GM19463 (cell line): Measurements from ENCODE around the gene SPATA17.
"Not testable (repeated sequence)": the region's sequence is repeated elsewhere in the genome, so short reads cannot be mapped to it uniquely, and the experiment has no call there.

Source experiments
- ATAC-seq: cut with Tn5 transposase; IDR thresholded peaks from one replicate; pipeline ENCODE4 v1.9.1; 2021; ENCODE audit warnings: mild to moderate bottlenecking, moderate library complexity; ENCODE audit not compliant: unreplicated experiment

The SPATA17 gene, protein sequence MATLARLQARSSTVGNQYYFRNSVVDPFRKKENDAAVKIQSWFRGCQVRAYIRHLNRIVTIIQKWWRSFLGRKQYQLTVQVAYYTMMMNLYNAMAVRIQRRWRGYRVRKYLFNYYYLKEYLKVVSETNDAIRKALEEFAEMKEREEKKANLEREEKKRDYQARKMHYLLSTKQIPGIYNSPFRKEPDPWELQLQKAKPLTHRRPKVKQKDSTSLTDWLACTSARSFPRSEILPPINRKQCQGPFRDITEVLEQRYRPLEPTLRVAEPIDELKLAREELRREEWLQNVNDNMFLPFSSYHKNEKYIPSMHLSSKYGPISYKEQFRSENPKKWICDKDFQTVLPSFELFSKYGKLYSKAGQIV

GRCh38 chr1:217630711-217631591, at the start of gene SPATA17, which contains the start of gene GPATCH2:
Gene SPATA17 (plus strand): TSS chr1:217631344. CDS start chr1:217631379, 35 bp downstream.
Gene GPATCH2 (minus strand): TSS chr1:217631090. CDS start chr1:217630971, 119 bp downstream.
- peak; percentile 97 for ATAC-seq

GRCh38 chr1:217584286-217584811, 46.8 kb upstream of the SPATA17 start:
- ATAC-seq: not testable (repeated sequence)

GRCh38 chr1:217585577-217585976, 45.6 kb upstream of the SPATA17 start:
- no peak for ATAC-seq

- ATAC-seq: no peak
Measured at GRCh38 chr1:217586586-217586985, 44.6 kb upstream of the SPATA17 start.

- ATAC-seq: no peak
Measured at GRCh38 chr1:217590598-217590997, 40.5 kb upstream of the SPATA17 start.

DNA sequence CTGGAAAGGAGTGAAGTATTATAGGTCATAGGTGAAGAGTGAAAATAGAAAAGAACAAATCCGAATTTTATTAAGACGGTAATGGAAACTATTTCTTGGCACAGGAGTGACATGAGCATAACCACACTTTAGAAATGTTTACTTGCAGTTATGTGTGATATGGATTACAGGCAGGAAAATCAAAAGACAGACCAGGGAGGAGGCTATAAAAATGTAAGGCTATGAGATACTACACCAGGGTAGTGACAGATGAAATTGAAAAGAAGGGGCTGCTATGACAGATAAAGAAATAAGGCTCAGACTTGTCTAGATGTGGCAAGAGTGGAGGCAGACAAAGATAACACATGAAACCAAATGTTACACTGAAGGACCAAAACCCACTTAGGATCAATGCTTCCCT, 32.0 kb upstream of the SPATA17 start:
- no peak for ATAC-seq

DNA sequence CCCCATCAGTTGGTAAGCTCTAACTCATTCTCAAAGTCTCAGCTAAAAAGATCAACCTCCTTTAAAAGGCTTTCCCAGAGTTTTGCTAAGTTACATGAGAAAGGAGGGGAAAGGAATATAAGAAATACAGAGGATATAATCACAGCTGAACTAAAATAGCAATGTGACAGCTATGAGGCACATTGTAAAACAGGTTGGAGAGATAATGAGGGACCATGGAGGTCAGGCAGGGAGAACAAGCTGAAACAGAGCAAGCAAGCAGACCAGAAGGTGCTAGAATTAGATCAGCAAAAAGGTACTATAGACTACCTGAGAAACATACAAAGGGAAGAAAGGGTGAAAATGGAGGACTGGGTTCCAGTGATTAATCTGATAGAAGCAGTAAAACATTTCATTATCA, 28.8 kb upstream of the SPATA17 start:
- no peak for ATAC-seq

GRCh38 chr1:217605390-217605789, 25.8 kb upstream of the SPATA17 start:
- ATAC-seq: no peak

- no peak for ATAC-seq
Measured at GRCh38 chr1:217614200-217614712, 16.9 kb upstream of the SPATA17 start.

DNA sequence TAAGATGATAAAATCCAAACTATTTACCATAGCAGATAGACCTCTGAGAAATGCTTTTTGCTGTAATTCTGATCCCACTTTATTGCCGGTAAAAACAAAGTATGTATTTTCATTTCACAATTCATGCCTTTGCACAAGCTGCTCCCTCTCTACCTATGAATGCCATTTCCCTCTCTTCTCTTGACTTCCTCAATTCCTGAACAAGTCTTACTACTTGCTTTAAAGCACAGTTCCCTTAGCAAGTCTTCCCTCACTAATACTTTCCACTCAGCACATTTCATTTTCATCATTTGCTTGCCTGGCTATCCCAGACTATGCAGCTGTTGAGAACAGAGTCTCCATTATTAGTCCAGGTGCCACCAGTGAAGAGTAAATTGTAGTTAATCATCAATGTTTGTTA, 14.0 kb upstream of the SPATA17 start:
- ATAC-seq: no peak

GRCh38 chr1:217620814-217621213, 10.3 kb upstream of the SPATA17 start:
- peak; percentile 98 for ATAC-seq

GRCh38 chr1:217622042-217622441, 9.1 kb upstream of the SPATA17 start:
- ATAC-seq: peak; percentile 30

DNA sequence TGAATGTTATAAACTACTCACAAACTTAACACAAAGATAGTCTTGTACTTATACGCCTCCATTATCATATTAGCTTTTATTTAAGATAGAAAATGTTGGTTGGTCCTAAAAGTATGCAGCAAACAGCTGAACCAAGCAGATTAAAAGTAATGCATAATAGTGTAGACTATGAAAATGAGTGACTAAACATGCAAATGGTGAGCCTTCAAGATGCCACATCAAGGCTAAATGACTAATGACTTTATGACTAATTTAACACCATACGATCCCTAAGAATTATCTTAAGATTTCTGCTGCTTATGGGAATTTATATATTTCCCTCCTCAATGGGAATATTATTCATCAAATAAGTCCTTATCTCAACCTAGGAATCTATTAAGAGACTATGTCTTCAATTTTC, 4.8 kb upstream of the SPATA17 start:
- ATAC-seq: no peak

GRCh38 chr1:217627431-217627830, 3.7 kb upstream of the SPATA17 start:
- no peak for ATAC-seq

DNA sequence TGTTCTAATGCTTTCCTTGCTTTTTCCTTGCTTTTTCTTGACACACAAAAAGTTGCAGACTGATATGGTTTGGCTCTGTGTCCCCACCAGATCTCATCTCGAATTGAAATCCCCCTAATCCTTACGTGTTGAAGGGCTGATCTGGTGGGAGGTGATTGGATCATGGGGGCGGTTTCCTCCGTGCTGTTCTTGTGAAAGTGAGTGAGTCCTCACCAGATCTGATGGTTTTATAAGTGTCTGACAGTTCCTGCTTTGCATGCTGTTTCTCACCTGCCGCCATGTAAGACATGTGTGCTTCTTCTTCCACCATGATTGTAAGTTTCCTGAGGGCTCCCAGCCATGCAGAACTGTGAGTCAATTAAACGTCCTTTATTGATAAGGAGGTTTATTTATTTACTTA, 11.3 kb downstream of the SPATA17 start:
- ATAC-seq: no peak

GRCh38 chr1:217647791-217648190, 16.6 kb downstream of the SPATA17 start:
- no peak for ATAC-seq

DNA sequence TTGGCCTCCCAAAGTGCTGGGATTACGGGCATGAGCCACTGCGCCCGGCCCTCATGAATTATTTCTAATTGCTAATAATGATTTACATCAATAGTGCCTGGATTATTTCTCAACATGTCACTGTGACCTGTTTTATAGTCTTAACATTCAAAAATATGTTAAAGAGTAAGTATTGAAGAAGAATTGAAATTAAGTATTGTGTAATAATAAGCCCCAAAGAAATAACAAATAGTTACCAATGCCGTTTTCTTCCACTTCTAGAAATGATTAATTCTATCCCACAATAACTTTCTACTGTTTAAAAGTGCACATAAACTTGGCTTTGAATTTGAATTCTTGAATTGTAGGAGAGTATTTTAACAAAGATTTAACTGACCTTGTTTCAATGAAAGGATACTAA, 19.5 kb downstream of the SPATA17 start:
- ATAC-seq: no peak

- ATAC-seq: peak; percentile 64
Measured at GRCh38 chr1:217660353-217661062, 29.4 kb downstream of the SPATA17 start.

DNA sequence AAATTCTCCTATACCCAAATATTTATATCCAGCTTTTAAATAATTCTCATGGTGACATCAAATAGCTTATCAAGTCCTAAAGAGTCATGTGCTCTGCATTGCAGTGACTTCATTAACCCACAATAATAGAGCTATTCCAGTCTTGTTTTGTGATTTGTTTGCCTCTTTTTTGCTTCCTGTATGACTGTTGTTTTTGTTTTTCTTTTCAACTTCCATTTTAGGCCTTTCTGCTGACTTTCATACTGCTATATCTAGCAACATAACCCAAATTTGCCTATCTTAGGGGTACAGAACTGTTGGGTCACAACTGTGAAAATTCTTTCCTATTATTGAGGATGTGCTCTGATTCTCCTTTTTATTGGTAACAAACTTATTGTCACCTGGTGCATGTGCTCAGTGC, 30.3 kb downstream of the SPATA17 start:
- no peak for ATAC-seq

DNA sequence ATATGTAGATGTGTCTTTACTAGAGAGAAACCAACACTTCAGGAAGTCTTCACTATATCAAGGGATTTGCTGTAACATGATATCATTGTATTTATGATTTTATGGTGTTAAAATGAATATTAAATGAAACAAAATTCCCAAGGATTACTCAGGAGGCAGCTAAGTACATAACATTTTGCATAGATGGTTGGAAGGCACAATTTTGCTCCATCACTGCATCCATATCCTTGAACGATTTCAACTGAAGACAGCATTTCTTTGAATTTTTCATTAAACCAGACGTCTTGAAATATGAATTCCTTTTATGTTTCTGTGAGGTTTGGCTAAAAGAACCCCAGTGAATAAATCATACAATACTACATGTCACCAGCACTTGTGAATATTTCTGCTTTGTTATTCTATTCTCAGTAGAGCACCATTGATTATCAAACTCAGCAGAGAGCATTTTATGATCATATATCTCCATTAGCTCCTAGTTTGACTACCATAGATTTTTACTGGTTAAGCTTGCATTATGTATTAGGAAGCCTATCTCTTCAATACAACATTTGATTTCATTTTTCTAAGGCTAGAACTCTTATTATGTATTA, 37.3 kb downstream of the SPATA17 start:
- ATAC-seq: no peak
